Breast epithelium (tissue), 3 donors: ENCODE measurements around the gene EIF3F.

Experiments
- CTCF ChIP-seq, 3 donors: fragments of 450-650 bp; IDR thresholded peaks; one replicate each; pipeline ENCODE4 v1.5.1; 2016 to 2017; ENCODE audit warnings: antibody characterized with exemption in 3 of 3, mild to moderate bottlenecking in 3 of 3, moderate library complexity in 3 of 3
- POLR2A ChIP-seq: fragments of 450-650 bp; IDR thresholded peaks from one replicate; pipeline ENCODE4 v1.6.1; 2016; ENCODE audit warnings: antibody characterized with exemption, mild to moderate bottlenecking, moderate library complexity
- POLR2AphosphoS5 ChIP-seq, 3 donors: sonication (generic); formaldehyde crosslinking; IDR thresholded peaks; one replicate each; pipeline ENCODE4 v1.6.1; 2017; ENCODE audit warnings: antibody characterized with exemption in 3 of 3

- TF ChIP-seq CTCF (IDR thresholded peaks at IDR 0.05): no peak
- no peak for TF ChIP-seq POLR2A
- TF ChIP-seq POLR2AphosphoS5 (IDR thresholded peaks at IDR 0.05): no peak
Observed at GRCh38 chr11:8011981-8012444, 24.9 kb downstream of the EIF3F start.
